Activated CD4-positive, alpha-beta T cell treated with anti-CD3 and anti-CD28 coated beads, Interleukin-10, Interleukin-2, amounts not matched to agents 100 ng/mL and 50 ng/mL, durations not matched to agents 16 hours and 8 hours (primary cell): Measurements from ENCODE around the gene ALDH3A1.
"Not testable (repeated sequence)": the region's sequence is repeated elsewhere in the genome, so short reads cannot be mapped to it uniquely, and the experiment has no call there.

Experiments used
- DNase-seq: peaks from one replicate; pipeline ENCODE4 v3.0.0-alpha.2; 2020

ALDH3A1 gene

DNA sequence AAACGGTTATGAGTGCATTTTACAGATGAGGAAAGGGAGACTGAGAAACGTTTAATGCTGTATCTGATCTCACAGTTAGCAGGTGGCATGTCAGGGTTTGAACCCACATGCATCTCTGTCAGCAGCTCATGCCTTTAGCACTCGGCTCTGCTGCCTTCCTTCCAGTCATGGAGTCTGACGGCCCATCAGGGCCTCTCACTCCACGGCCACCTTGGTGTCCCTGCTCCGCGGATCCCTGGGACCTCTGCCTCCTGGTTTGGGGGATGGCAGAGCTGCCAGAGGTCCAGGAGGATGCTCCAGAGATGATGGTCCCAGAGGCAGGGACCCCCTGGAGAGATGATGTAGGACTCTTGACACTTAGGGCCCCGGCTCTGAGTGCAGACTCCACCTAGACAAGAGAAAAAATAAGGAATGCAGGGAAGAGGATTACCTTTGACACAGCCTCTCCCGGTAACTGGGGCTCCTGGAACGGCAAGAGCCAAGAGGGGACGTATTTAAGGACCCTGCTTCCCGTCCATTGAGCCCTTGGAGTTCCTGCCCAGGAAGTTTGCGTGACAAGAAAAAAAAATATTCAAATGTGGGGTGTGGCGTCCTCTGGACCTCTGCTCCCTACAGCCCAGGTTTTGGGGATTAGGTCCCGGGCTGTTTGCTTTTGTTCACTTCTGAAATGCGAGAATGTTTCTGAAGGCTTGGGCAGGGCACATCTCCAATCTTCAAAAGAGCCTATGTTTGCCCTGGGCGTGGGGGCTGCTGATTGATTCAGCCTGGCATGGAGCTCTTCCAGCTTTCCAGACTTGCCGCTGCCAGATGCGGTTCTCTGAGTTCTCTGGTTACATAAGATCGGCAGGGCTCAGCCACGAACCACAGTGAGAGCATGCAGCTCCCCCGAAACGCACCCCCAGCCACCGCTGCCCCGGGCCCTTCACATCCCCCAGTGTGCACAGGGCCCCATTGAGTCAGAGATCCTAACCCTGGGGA, at the start of gene ALDH3A1:
TSS of gene ALDH3A1 (minus strand) at position 470 of the 978 bp plus-strand sequence. CDS start 3,169 bp downstream, outside the sequence.
- DNase-seq: no peak

- DNase-seq: no peak
These were observed 48.4 kb upstream of the ALDH3A1 start for GRCh38 chr17:19796457-19796856.

DNA sequence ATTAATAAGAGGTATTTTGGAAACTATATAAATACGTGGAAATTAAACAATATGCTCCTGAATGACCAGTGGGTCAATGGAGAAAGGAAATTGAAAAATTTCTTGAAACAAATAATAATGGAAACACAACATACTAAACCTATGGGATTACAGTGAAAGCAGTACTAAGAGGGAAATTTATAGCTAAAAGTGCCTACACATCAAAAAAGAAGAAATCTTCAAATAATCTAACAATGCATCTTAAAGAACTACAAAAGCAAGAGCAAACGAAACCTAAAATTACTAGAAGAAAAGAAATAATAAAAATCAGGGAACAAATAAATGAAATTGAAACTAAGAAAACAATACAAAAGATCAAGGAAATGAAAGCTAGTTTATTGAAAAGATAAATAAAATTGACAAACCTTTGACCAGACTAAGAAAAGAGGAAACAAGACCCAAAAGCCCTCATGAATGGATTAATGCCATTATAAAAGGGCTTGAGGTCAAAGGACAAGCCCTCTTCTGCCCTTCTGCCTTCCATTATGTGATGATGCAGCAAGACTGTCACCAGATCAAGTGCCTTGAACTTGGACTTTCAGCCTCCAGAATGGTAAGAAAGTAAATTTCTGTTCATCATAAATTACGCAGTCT, 43.9 kb upstream of the ALDH3A1 start:
- no peak for DNase-seq

- peak; percentile 50 for DNase-seq
These were observed 39.7 kb upstream of the ALDH3A1 start for GRCh38 chr17:19787733-19788357.

DNA sequence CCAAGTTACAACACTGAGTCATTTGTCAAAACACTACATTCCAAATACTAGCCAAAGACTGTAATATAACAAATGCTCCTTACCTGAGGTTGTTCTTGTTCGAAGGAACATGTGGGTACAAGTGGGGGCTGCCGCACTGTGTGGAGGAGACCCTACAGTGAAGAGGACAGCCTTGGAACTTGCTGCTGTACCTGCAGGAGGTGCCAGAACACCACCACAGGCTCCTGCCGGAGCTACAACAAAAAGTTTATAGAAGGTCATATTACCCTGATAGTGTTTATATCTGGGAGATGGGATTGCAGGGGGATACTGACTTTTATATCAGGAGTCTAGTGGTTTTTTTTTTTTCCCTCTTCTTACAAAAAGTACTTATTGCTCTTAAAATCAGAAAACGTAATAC, 37.8 kb upstream of the ALDH3A1 start:
- DNase-seq: no peak

DNA sequence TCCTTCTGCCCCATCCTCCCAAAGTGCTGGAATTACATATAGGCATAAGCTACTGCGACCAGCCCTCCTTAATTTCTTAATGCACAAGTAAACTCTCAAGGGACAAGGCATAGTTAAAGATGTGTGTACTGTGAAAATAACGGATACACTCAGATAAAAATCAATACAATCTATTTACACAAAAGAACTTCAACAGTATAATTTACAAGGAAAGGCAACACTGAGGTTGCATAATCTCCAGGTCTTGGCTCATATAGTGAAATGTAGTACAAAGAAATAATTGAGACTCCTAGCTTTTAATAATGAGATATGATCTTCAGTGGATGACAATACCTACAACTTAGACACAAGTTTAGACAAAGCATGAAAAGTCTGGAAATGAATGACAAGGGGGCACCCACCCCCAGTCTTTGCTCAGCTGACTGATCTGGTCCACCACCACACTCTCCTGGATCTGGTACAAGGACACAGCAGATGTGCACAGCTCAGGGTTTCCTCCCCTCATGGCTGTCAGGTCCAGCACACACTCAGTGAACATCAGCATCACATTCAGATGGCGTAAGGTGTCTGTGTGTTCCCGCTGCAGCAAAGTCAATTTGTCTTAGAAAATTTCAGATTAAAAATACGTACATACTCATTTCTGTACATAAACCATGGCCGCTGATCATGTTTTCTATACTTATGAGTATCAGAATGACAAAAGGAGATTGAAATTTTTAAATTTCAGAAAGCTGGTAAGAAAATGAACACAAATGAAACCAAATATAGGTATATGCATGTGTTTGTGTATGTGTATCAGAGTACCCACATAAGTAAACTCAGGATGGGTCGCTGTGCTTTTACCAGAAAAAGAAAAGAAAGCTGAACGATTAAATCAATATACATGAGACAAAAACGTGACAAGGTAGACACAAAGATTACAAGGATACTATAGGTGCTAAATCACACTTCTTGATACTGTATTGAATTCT, 33.7 kb upstream of the ALDH3A1 start:
- peak; percentile 64 for DNase-seq

DNA sequence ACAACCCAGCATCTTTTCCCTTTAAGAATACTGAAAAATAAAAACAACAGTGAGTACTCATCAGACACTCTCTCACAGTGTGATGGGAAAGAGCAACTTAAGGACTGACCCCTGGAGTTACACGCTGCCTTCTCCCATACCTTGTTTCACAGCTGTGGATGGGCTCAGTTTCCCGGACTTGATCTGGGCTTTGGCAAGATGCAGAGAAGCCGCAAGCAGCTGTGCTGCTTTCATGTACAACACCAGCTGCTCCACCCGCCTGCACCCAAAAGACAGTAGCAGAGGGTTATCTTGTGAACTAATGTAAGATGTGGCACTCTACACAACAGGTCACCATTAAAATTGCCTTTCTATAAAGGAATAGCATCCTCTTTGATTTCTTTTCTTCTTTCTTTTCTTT, 32.7 kb upstream of the ALDH3A1 start:
- no peak for DNase-seq

GRCh38 chr17:19773534-19773933, 25.4 kb upstream of the ALDH3A1 start:
- no peak for DNase-seq

DNA sequence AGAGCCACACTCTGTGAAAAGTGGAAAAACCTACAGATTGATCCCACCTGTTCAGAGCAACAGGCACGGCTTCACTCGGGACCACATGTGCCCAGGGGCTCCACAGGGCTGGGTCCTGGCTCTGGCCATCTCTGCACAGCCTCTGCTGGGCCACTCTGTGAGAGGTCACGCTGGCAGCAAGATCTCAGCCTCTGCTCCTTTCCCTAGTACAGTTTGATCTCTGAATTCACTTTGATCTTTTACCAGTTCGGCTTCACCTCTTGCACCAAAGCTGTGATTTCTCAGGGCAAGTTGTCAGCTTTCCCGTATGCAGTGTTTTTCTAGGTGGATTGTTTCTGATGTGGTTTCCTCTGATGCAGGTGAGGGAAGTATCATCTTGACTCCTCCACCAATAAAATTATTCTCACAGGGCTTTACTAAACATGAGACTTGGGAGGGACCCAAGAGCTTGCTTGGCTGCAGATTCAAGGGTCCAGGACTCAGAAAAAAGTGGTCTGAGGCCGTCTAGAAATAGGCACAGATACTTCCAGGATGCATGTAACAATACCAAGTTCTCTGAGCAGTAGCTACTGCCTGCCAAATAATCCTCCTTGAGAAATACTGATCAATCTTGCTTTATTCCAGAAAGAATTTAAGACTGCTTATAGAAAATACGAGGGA, 24.0 kb upstream of the ALDH3A1 start:
- DNase-seq: peak; percentile 63

DNA sequence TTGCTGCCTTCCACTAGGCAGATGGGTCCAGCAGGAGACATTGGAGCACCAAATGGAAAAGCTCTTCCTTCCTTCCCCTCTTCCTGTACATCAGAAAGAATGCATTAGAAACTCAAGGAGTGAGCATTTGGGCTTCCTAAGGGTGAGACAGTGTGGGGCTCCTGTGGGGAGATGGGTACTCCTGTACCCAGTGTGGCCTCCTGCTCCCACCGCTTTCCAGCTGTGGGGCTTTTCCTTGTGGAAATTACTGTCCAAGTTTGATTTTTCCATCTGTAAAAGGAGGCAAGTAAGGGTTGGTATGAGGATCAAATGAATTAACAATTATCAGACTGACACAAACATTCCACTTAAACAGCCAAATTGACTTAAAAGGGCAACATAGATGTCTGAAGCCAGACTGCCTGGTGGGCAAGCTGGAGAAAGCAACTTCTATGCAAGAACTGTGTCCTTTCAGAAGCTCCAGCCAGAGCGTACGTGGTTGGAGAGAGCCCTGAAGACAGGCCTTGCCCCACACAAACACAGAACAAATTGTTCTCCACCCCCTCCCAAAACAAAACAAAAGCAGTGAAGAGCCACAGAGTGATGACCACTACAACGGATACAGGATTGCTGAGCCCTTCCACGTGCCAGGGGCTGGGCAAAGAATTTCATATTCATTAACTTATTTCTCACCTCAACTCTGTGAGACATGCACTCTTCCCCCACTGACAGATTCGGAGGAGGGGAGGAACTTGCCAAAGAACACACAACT, 23.1 kb upstream of the ALDH3A1 start:
- DNase-seq: no peak

GRCh38 chr17:19769946-19770652, 22.0 kb upstream of the ALDH3A1 start:
- DNase-seq: no peak

DNA sequence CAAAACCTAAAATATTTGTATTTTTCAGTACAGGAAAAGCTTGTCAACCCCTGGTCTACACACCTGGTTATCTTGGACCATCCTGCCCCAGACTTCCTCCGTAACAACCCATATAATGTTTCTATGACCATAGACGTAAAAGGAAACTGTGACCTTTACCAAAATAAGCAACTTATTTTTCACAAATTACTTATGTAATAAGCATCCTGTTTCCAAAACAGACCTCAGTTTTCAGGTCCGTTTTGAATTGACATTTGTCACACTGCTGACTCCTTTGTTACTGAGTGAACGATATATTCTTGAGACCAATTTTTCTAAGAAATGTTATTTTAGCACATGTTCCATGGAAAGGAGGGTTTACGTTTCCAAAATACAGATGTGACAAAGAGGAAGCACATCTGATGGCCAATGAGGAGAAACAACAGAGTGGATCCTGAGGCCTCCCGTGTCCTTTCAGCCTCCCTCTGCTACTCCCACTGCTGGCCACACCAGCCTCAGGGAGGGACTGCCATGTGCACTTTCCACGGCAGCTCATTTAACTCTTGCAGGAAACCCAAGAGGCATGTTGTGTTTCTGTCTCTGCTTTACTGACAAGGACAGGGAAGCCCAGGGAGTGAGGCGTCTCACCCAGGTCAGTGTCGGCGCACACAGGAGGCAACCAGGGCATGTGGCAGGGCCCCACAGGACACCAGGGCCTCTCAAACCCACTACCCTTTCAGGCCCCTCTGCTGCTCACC, 20.1 kb upstream of the ALDH3A1 start:
- DNase-seq: peak; percentile 38

DNA sequence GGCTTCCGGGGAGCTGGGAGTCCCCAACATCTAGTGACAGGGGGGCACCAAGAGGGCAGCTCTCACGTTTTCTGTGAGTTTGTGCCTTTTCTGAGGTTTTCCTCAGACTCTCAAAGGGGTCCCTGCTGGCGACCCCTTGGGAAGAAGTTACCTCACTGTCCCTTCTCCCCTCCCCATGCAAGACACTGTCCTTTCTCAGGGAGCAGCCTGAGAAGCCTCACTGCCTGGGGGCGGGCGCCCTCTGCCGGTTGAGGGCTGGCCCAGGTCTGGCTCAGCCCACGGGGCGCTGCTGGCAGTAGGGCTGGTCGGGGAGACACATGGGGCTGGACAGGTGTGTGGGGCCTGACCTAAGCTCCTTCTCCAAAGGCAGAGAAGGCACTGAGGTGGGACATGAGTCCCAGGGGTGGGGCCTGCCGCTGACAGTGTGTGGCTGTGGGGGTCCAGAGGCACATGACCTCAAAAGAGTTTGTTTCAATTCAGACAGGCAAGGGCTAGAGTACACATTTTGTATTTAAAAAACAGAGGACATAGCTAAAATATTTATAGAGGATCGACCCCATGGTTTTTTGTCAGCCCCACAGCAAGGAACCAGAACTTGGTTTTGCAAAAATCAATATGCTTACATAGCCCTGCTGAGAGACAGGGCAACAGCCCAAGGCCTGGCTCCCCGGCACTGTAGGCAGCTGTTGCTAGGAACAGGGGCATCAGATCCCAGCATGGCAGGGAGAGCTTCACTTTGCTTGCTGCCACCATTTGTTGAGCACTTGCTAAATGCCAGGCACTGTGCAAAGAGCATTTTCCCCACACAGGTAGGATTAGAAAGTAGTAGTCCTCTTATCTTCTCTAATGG, 18.5 kb upstream of the ALDH3A1 start:
- DNase-seq: peak; percentile 82

DNA sequence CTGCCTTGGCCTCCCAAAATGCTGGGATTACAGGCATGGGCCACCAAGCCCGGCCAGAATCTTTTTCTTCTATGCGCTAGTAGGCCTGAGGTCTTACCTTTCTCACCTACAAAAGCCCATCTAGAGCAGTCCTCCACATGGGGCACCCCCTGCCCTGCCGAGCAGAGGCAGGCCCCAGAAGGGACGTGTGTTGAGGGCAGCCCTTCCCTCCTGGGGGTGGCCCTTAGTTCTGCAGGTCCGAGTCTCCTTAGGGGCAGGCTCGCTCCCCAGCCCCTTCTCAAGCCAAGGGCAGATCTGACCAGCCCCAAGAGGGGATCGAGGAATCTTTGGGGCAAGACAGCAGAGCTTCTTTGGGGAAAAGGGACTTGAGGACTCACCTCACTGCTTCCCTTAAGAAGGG, 17.9 kb upstream of the ALDH3A1 start:
- DNase-seq: no peak

DNA sequence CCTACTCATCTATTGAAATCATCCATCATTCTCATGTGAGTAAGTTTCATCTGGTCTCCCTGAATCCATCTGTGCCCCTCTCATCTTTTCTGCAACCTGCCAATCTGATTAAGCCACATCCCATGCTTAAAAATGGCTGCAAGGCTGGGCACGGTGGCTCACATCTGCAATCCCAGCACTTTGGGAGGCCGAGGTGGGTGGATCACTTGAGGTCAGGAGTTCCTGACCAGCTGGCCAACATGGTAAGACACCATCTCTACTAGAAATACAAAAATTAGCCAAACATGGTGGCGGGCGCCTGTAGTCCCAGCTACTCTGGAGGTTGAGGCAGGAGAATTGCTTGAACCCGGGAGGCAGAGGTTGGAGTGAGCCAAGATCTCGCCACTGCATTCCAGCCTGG, 15.9 kb upstream of the ALDH3A1 start:
- DNase-seq: not testable (repeated sequence)

DNA sequence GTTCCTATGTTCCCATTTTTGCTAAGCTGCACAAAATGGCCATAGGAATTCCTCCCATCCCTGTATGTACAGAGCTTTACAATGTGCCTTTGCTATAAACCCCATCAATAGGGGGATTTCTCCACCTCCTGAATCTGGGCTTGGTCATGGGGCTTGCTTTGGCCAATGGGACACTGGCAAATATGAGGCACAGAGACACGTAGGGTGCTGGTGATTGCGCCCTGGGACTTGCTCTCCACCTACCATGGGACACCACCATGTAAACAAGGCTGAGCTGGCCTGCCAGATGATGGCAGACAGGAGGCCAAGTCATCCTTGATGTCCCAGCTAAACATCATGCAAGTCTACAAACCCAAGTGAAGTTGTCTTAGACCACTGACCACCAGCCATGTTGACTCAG, 15.3 kb upstream of the ALDH3A1 start:
- no peak for DNase-seq

DNA sequence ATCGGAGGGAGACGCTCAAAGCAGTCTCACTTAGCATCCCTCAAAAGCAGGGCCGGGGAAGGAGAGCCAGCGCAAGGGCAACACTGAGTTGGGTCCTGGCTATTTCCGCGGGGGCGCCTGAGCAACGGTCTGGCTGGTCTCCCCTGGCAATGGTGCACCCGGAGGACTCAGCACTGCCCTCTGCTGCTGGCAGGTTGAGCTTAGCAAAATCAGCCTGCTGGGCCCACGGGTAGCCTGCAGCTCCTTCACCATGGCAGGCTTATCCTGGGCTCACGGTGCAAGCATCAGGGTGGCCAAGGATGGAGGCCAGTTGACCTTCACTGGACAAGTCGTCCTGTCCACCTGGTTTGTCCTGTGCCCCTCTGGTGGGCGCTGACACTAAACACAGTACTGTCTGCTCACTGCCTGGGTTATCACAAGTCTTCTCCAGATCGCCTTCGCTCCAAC, 14.4 kb upstream of the ALDH3A1 start:
- peak; percentile 25 for DNase-seq

- DNase-seq: no peak
These were observed 12.6 kb upstream of the ALDH3A1 start for GRCh38 chr17:19760746-19761145.
